Neural progenitor cell (in vitro differentiated cells): ENCODE results near the gene FN3KRP.

Source experiments
- EZH2 ChIP-seq: fragments of 200-600 bp; sonication (generic); IDR thresholded peaks from 2 replicates; pipeline ENCODE4 v1.6.1; 2017; ENCODE audit warnings: antibody characterized with exemption, mild to moderate bottlenecking, moderate library complexity
- EZH2phosphoT487 ChIP-seq: fragments of 200-600 bp; sonication (generic); IDR thresholded peaks from 2 replicates; pipeline ENCODE4 v1.6.1; 2017; ENCODE audit warnings: antibody characterized with exemption
- TF ChIP-seq, protein P1 (sequence below): fragments of 200-600 bp; sonication (generic); IDR thresholded peaks from 2 replicates; pipeline ENCODE4 v1.5.1; 2017; ENCODE audit warnings: antibody characterized with exemption, mild to moderate bottlenecking

DNA sequence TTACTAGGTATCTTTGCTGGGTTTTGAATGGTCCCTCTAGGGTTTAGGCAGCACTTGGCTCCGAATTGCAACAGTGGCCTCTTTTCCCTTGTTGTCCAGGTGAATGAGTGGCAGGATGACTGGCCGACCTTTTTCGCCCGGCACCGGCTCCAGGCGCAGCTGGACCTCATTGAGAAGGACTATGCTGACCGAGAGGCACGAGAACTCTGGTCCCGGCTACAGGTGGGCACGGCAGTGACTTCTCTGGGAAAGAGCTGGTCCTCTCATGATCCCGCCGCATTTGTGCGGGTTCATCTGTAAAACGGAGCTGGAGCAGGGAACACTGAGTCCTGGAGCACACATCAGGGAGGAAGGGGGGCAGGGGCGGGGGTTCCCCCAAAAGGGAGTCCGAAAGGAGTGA lies 32.2 kb downstream of the FN3KRP start:
- TF ChIP-seq, protein P1, sequence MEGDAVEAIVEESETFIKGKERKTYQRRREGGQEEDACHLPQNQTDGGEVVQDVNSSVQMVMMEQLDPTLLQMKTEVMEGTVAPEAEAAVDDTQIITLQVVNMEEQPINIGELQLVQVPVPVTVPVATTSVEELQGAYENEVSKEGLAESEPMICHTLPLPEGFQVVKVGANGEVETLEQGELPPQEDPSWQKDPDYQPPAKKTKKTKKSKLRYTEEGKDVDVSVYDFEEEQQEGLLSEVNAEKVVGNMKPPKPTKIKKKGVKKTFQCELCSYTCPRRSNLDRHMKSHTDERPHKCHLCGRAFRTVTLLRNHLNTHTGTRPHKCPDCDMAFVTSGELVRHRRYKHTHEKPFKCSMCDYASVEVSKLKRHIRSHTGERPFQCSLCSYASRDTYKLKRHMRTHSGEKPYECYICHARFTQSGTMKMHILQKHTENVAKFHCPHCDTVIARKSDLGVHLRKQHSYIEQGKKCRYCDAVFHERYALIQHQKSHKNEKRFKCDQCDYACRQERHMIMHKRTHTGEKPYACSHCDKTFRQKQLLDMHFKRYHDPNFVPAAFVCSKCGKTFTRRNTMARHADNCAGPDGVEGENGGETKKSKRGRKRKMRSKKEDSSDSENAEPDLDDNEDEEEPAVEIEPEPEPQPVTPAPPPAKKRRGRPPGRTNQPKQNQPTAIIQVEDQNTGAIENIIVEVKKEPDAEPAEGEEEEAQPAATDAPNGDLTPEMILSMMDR: no peak
- TF ChIP-seq EZH2: no peak
- no peak for TF ChIP-seq EZH2phosphoT487
